Fibroblast of lung (primary cell): Measurements from ENCODE around the gene TBRG1. TPM values are rescaled to one million over a fixed set of nuclear protein-coding genes. Genes with fewer than 3 reads are reported as not detected.
A peak's percentile ranks its signal among the peaks of the same experiment; 100 is the strongest.

Source experiments
- DNase-seq, 2 donors: peaks; one replicate each; pipeline versions ENCODE4 v3.0.0 to v3.0.0-alpha.2; 2010; ENCODE audit warnings: low read depth in 2 of 2
- H2AFZ ChIP-seq: 2 replicates; pipeline ENCODE4 v1.5.1; 2012; ENCODE audit warnings: low read length, control low read depth, inconsistent platforms
- H3K27ac ChIP-seq: 2 replicates; pipeline ENCODE4 v1.5.1; 2011; ENCODE audit warnings: low read length, control low read depth; ENCODE audit not compliant: insufficient read depth
- H3K27me3 ChIP-seq: 2 replicates; pipeline ENCODE4 v1.5.1; 2011; ENCODE audit warnings: mild to moderate bottlenecking, low read length; ENCODE audit not compliant: control insufficient read depth, insufficient read depth
- H3K36me3 ChIP-seq: 2 replicates; pipeline ENCODE4 v1.5.1; 2011; ENCODE audit warnings: low read length; ENCODE audit not compliant: control insufficient read depth, insufficient read depth
- H3K4me1 ChIP-seq: 2 replicates; pipeline ENCODE4 v1.5.1; 2011; ENCODE audit warnings: low read length; ENCODE audit not compliant: control insufficient read depth, insufficient read depth; ENCODE audit errors: extremely low read depth
- H3K4me2 ChIP-seq: 2 replicates; pipeline ENCODE4 v1.5.1; 2011; ENCODE audit warnings: low read length, control low read depth; ENCODE audit not compliant: insufficient read depth; ENCODE audit errors: extremely low read depth
- H3K4me3 ChIP-seq, 4 experiments: fragments of 200-600 bp in 1 of 4; sonication (generic) in 1 of 4; replicated peaks in 1 of 4; 2 replicates each; pipeline ENCODE4 v1.5.1; 2011 to 2016; ENCODE audit warnings: low read length in 4 of 4, low read depth in 3 of 4, mild to moderate bottlenecking in 3 of 4, control low read depth in 2 of 4, inconsistent platforms in 1 of 4, mixed read lengths in 1 of 4; ENCODE audit not compliant: insufficient read depth in 1 of 4; ENCODE audit errors: control extremely low read depth in 1 of 4
- H3K79me2 ChIP-seq: 2 replicates; pipeline ENCODE4 v1.5.1; 2012; ENCODE audit warnings: mild to moderate bottlenecking, low read length, inconsistent platforms; ENCODE audit not compliant: control insufficient read depth, insufficient read depth
- H3K9ac ChIP-seq: 2 replicates; pipeline ENCODE4 v1.5.1; 2011; ENCODE audit warnings: mild to moderate bottlenecking, low read length, control low read depth; ENCODE audit not compliant: insufficient read depth
- H3K9me3 ChIP-seq: 2 replicates; pipeline ENCODE4 v1.5.1; 2012; ENCODE audit warnings: low read depth, low read length; ENCODE audit not compliant: control insufficient read depth, insufficient read depth
- H4K20me1 ChIP-seq: 2 replicates; pipeline ENCODE4 v1.5.1; 2011; ENCODE audit warnings: low read length; ENCODE audit not compliant: control insufficient read depth, insufficient read depth; ENCODE audit errors: extremely low read depth
- EZH2 ChIP-seq: IDR thresholded peaks from 2 replicates; pipeline ENCODE4 v1.5.1; 2012; ENCODE audit warnings: low read length, control low read depth, mild to moderate bottlenecking; ENCODE audit errors: missing control alignments
- polyA plus RNA-seq, 2 donors: library from polyadenylated mRNA; depleted of rRNA in 1 of 2; stranded (reverse) in 1 of 2; unstranded in 1 of 2; fragments of >200 nt; gene quantifications; 2 replicates each; pipeline ENCODE4 v1.2.1, GENCODE V29; 2011 to 2012; ENCODE audit warnings: missing spikeins in 1 of 2
- total RNA-seq: library from RNA; depleted of rRNA; stranded (reverse); fragments of >200 nt; gene quantifications from 2 replicates; pipeline ENCODE4 v1.2.1, GENCODE V29; 2014
- TF ChIP-seq, protein P1 (sequence below), 2 donors: IDR thresholded peaks in 1 of 2; conservative IDR thresholded peaks in 1 of 2; 1 replicate in 1 of 2; 2 replicates in 1 of 2; pipeline ENCODE4 v1.5.1; 2011 to 2012; ENCODE audit warnings: low read length in 2 of 2, control low read depth in 1 of 2, inconsistent platforms in 1 of 2, low read depth in 1 of 2, mild to moderate bottlenecking in 1 of 2

Gene TBRG1
- total and polyA plus RNA-seq, 2 donors (not counting 1 experiment from before 2014, with no cell fraction given), result 31.0 to 36.2 TPM

DNA sequence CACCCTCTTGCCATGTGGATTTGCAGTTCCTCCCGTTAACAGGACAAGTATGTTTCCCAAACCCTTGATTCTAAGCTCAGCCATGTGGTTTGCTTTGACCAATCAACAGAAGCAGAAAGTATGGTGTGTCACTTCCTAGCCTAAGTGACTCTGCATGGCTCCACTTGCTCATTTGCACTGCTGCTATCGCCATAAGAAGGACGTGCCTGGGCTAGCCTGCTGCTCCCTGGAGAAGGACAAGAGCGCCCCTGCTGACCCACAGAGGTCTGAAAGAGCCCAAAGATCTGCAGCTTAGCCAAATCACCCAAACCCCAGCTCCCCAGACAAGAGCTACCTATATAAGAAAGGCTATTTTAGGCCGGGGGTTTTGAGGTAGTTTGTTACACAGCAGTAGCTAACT is 18.0 kb downstream of the TBRG1 start:
- Histone ChIP-seq H2AFZ (no peak overlapping the region), H3K9me3 (no peaks in the 10 kb centered on the region)
- no peak for TF ChIP-seq EZH2
- TF ChIP-seq, protein P1, sequence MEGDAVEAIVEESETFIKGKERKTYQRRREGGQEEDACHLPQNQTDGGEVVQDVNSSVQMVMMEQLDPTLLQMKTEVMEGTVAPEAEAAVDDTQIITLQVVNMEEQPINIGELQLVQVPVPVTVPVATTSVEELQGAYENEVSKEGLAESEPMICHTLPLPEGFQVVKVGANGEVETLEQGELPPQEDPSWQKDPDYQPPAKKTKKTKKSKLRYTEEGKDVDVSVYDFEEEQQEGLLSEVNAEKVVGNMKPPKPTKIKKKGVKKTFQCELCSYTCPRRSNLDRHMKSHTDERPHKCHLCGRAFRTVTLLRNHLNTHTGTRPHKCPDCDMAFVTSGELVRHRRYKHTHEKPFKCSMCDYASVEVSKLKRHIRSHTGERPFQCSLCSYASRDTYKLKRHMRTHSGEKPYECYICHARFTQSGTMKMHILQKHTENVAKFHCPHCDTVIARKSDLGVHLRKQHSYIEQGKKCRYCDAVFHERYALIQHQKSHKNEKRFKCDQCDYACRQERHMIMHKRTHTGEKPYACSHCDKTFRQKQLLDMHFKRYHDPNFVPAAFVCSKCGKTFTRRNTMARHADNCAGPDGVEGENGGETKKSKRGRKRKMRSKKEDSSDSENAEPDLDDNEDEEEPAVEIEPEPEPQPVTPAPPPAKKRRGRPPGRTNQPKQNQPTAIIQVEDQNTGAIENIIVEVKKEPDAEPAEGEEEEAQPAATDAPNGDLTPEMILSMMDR (conservative IDR thresholded peaks at IDR 0.05 in 1 of 2, IDR thresholded peaks at IDR 0.05 in 1 of 2; ENCODE audit: low read depth in 1 of 2, low read length in 2 of 2), result no peak

DNA sequence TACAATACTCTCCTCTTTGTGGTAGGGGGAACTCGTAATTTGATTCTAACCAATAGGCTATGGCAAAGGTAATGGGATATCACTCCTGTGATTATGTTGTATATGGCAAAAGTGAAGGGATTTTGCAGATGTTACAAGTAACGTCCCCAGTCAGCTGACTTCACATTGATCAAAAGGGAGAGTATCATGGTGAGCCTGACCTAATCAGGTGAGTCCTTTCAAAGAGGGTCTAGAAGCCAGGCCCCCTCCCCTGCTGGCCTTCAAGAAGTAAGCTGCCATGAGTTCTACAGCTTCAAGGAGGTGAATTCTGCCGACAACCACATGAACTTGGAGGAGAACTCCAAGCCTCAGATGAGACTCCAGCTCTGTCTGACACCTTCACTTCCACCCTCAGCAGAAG is 20.0 kb downstream of the TBRG1 start:
- no peak for DNase-seq
- Histone ChIP-seq H3K27me3 (no peaks in the 10 kb centered on the region), H3K9ac (no peak overlapping the region), H3K9me3 (no peaks in the 10 kb centered on the region), H3K79me2 (no peaks in the 10 kb centered on the region), H3K4me2 (no peak overlapping the region), H4K20me1 (no peaks in the 10 kb centered on the region), H2AFZ (no peak overlapping the region), H3K4me1 (peaks cover 16% of the 10 kb centered on the region), H3K27ac (no peak overlapping the region), H3K36me3 (no peaks in the 10 kb centered on the region), H3K4me3 (no peak overlapping the region)
- TF ChIP-seq EZH2, result no peak
- TF ChIP-seq, protein P1 (conservative IDR thresholded peaks at IDR 0.05 in 1 of 2, IDR thresholded peaks at IDR 0.05 in 1 of 2; ENCODE audit: low read depth in 1 of 2, low read length in 2 of 2), result no peak

More for the DNA sequence above, 18.0 kb downstream of the TBRG1 start:
- Histone ChIP-seq H3K27me3 (no peaks in the 10 kb centered on the region), H3K4me1 (peaks cover 16% of the 10 kb centered on the region), H4K20me1 (no peaks in the 10 kb centered on the region), H3K36me3 (no peaks in the 10 kb centered on the region), H3K27ac (no peak overlapping the region), H3K9ac (no peak overlapping the region), H3K4me3 (no peak overlapping the region), H3K79me2 (no peaks in the 10 kb centered on the region), H3K4me2 (no peak overlapping the region)
- DNase-seq, result no peak

DNA sequence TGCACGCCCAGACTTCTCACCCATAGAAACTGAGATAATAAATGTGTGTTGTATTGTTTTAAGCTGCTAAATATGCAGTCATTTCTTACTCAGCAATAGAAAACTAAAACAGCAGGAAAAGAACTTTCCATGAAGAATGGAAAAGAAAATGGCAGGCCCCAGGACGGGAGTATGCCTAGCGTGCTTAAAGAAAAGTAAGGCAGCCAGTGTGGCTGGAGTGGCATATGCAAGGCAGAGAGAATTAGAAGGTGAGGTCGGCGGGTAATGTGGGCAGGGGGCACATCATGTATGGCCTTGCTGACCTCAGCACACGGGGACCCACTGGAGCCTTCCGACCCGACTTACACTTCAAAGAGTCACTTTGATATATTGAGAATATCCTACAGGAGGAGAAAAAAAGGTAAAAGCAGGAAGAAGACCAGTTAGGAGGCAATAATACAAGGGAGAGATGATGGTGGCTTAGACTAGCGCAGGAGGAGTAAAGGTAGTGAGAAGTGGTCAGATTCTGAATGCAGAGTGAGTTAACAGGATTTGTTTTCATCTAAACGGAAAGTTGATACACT is 20.5 kb downstream of the TBRG1 start:
- no peak for DNase-seq
- Histone ChIP-seq H3K4me2 (no peak overlapping the region), H3K27ac (peak overlapping the region; percentile 60), H3K4me1 (peaks cover 16% of the 10 kb centered on the region), H3K4me3 (no peak overlapping the region), H2AFZ (no peak overlapping the region), H3K79me2 (no peaks in the 10 kb centered on the region), H3K27me3 (no peaks in the 10 kb centered on the region), H4K20me1 (no peaks in the 10 kb centered on the region), H3K9me3 (no peaks in the 10 kb centered on the region), H3K36me3 (no peaks in the 10 kb centered on the region), H3K9ac (no peak overlapping the region)
- no peak for TF ChIP-seq EZH2
- TF ChIP-seq, protein P1 (conservative IDR thresholded peaks at IDR 0.05 in 1 of 2, IDR thresholded peaks at IDR 0.05 in 1 of 2; ENCODE audit: low read depth in 1 of 2, low read length in 2 of 2), result no peak
